T-helper 1 cell treated with Interleukin-12 subunit alpha and Interleukin-12 subunit beta and Interleukin-4 antibody, amounts not matched to agents 30 μg/mL and 1 μg/mL, for 36 hours (primary cell): ENCODE data around the gene KDM4B.

Experiments used
- H3K27ac Mint-ChIP-seq: one replicate; pipeline ENCODE4 v1.8.0; 2021; ENCODE audit warnings: mild to moderate bottlenecking, mixed read lengths
- H3K27me3 Mint-ChIP-seq: one replicate; pipeline ENCODE4 v1.8.0; 2021; ENCODE audit warnings: low read depth, mixed read lengths
- H3K36me3 Mint-ChIP-seq: one replicate; pipeline ENCODE4 v1.8.0; 2021; ENCODE audit warnings: low read depth, mixed read lengths
- H3K4me1 Mint-ChIP-seq: one replicate; pipeline ENCODE4 v1.8.0; 2021; ENCODE audit warnings: low read depth, mixed read lengths
- H3K4me3 Mint-ChIP-seq: one replicate; pipeline ENCODE4 v1.8.0; 2021; ENCODE audit warnings: mild to moderate bottlenecking, moderate library complexity, mixed read lengths
- H3K9me3 Mint-ChIP-seq: one replicate; pipeline ENCODE4 v1.8.0; 2021; ENCODE audit warnings: mixed read lengths

KDM4B gene

GRCh38 chr19:5124111-5124855, 155.4 kb downstream of the KDM4B start:
- Mint-ChIP-seq H3K27me3 (no peaks in the 10 kb centered on the region), H3K9me3 (no peaks in the 10 kb centered on the region), H3K36me3 (peaks cover 5% of the 10 kb centered on the region), H3K4me1 (no peaks in the 10 kb centered on the region), H3K27ac (no peak overlapping the region), H3K4me3 (no peak overlapping the region)

DNA sequence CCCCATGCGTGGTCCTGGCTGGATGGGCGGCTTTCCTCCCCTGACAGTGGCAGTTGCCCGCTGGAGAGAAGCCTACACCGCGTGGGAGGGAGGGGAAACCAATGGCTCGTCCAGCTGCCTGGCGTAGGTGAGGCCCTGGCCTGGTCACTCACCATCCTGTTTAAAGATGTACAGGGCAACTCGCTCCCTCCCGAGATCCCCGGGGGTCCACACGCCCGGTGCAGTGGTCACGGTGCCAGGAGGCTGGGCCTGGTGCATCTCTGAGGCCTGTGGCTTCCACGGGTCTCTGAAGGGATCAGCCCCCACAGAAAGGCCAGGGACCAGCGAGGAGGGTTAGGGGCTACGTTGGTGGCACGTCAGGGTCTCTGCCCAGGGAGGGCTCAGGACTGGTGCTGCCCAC, 156.5 kb downstream of the KDM4B start:
- H3K4me3 Mint-ChIP-seq, result no peak overlapping the region
- no peaks in the 10 kb centered on the region for H3K27me3 Mint-ChIP-seq
- H3K4me1 Mint-ChIP-seq, result peaks cover 5% of the 10 kb centered on the region
- H3K36me3 Mint-ChIP-seq, result peaks cover 5% of the 10 kb centered on the region
- no peaks in the 10 kb centered on the region for H3K9me3 Mint-ChIP-seq
- no peak overlapping the region for H3K27ac Mint-ChIP-seq

GRCh38 chr19:5125797-5126497, 157.0 kb downstream of the KDM4B start:
- Mint-ChIP-seq H3K9me3 (no peaks in the 10 kb centered on the region), H3K4me1 (peaks cover 5% of the 10 kb centered on the region), H3K27me3 (no peaks in the 10 kb centered on the region), H3K36me3 (peaks cover 5% of the 10 kb centered on the region), H3K27ac (no peak overlapping the region), H3K4me3 (no peak overlapping the region)

GRCh38 chr19:5126498-5127223, 157.7 kb downstream of the KDM4B start:
- H3K36me3 Mint-ChIP-seq, result peaks cover 5% of the 10 kb centered on the region
- no peak overlapping the region for H3K27ac Mint-ChIP-seq
- peaks cover 5% of the 10 kb centered on the region for H3K4me1 Mint-ChIP-seq
- H3K27me3 Mint-ChIP-seq, result no peaks in the 10 kb centered on the region
- H3K4me3 Mint-ChIP-seq, result no peak overlapping the region
- no peaks in the 10 kb centered on the region for H3K9me3 Mint-ChIP-seq

- H3K9me3 Mint-ChIP-seq, result no peaks in the 10 kb centered on the region
- no peaks in the 10 kb centered on the region for H3K27me3 Mint-ChIP-seq
- H3K4me3 Mint-ChIP-seq, result no peak overlapping the region
- H3K27ac Mint-ChIP-seq, result no peak overlapping the region
- peaks cover 5% of the 10 kb centered on the region for H3K4me1 Mint-ChIP-seq
- no peaks in the 10 kb centered on the region for H3K36me3 Mint-ChIP-seq
Measured at GRCh38 chr19:5127717-5128116, 158.8 kb downstream of the KDM4B start.

DNA sequence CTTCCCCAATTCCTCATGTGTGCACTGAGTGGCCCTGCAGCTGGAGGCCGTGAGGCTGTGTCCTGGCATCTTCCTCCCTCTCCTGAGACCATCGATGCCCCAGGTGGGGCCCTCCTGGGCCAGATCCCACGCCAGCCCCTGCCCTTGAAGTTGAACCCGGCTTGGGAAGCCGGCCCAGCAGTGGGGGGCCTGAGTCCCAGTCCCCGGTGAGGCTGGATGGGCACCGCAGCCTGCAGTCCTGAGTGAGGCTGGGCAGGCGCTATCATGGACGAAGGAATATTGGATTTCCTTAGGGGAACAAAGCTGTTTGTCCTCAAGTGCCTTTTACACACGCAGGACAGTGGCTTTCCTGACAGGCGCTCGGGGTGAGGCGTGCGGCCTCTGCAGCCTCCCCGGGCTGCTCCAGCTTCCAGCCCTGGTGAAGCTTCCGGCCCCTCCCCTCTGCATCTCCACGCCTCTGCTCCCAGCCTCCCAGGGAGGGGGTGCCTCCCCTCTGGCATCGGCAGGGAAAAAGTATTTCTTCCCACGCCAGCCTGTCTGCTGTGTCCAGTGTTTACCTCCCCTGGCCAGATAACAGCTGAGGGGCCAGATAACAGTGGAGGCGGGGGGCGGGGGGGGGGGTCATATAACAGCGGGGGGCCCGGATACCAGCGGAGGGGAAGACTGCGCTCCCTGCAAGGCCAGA, 159.5 kb downstream of the KDM4B start:
- H3K27ac Mint-ChIP-seq, result no peak overlapping the region
- H3K4me3 Mint-ChIP-seq, result no peak overlapping the region
- H3K9me3 Mint-ChIP-seq, result no peaks in the 10 kb centered on the region
- H3K27me3 Mint-ChIP-seq, result no peaks in the 10 kb centered on the region
- H3K4me1 Mint-ChIP-seq, result peaks cover 5% of the 10 kb centered on the region
- H3K36me3 Mint-ChIP-seq, result no peaks in the 10 kb centered on the region

DNA sequence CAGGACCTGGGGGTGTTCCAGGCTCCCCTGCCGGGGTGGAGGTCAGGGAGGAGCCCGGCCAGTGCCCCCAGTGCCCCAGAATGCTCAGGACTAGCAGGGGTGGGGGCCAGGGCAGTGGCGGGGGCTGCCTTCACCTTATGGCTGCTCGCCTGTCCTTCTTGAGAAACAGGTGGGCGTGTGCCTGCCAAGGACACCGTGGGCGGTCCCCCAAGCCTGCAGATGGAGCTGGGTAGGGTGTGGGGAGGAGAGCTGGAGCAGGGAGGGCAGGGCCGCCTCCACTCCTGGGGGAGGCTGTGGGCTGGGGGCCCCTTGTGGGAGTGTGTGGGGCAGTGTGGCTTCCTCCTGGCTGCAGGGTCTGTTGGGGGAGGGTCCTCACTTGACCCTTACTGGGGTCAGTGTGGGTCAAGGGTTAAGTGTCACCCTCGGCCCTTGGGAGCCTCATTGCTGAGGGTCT, 160.1 kb downstream of the KDM4B start:
- H3K4me1 Mint-ChIP-seq, result peaks cover 5% of the 10 kb centered on the region
- H3K9me3 Mint-ChIP-seq, result no peaks in the 10 kb centered on the region
- H3K36me3 Mint-ChIP-seq, result no peaks in the 10 kb centered on the region
- no peak overlapping the region for H3K27ac Mint-ChIP-seq
- no peak overlapping the region for H3K4me3 Mint-ChIP-seq
- no peaks in the 10 kb centered on the region for H3K27me3 Mint-ChIP-seq

- H3K27ac Mint-ChIP-seq, result peak overlapping the region; percentile 60
- H3K27me3 Mint-ChIP-seq, result no peaks in the 10 kb centered on the region
- peaks cover 5% of the 10 kb centered on the region for H3K4me1 Mint-ChIP-seq
- H3K4me3 Mint-ChIP-seq, result no peak overlapping the region
- no peaks in the 10 kb centered on the region for H3K36me3 Mint-ChIP-seq
- H3K9me3 Mint-ChIP-seq, result no peaks in the 10 kb centered on the region
Measured at GRCh38 chr19:5129691-5130090, 160.8 kb downstream of the KDM4B start.

- H3K4me3 Mint-ChIP-seq, result no peak overlapping the region
- H3K4me1 Mint-ChIP-seq, result peaks cover 5% of the 10 kb centered on the region
- no peaks in the 10 kb centered on the region for H3K9me3 Mint-ChIP-seq
- peak overlapping the region; percentile 60 for H3K27ac Mint-ChIP-seq
- H3K27me3 Mint-ChIP-seq, result no peaks in the 10 kb centered on the region
- H3K36me3 Mint-ChIP-seq, result no peaks in the 10 kb centered on the region
Measured at GRCh38 chr19:5130371-5131030, 161.6 kb downstream of the KDM4B start.

GRCh38 chr19:5131031-5131505, 162.2 kb downstream of the KDM4B start:
- Mint-ChIP-seq H3K27me3 (no peaks in the 10 kb centered on the region), H3K27ac (no peak overlapping the region), H3K4me1 (peaks cover 5% of the 10 kb centered on the region), H3K36me3 (no peaks in the 10 kb centered on the region), H3K9me3 (no peaks in the 10 kb centered on the region), H3K4me3 (no peak overlapping the region)

DNA sequence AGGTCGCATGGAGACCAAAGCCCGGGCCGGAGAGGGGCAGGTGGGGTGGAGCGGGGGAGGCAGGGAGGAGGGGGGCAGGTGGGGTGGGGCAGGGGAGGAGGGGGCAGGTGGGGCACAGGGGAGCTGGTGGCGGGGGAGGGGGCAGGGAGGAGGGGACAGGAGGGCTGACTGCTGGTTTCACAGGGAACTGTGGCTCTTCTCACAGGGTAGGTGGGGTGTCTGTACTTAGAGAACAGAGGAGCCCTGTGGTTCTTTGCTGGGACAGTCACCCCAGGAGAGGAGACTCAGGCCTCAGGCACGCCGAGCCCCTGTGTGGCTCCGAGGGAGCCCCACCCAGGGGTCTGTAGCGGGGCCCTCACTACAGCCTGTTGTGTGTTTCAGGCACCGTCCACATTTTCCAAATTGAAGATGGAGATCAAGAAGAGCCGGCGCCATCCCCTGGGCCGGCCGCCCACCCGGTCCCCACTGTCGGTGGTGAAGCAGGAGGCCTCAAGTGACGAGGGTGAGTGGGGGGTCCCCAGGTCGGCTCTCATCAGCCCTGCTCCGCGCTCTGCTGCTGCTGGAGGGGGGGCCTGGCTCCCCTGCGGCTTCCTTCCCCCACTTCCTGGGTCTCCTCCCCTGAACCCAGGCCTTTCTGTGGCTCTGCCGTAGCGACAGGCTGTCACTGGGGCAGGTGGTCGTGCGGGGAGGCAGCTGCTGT, 162.7 kb downstream of the KDM4B start:
- Mint-ChIP-seq H3K27me3 (no peaks in the 10 kb centered on the region), H3K27ac (no peak overlapping the region), H3K9me3 (no peaks in the 10 kb centered on the region), H3K4me3 (no peak overlapping the region), H3K36me3 (no peaks in the 10 kb centered on the region), H3K4me1 (peaks cover 5% of the 10 kb centered on the region)

DNA sequence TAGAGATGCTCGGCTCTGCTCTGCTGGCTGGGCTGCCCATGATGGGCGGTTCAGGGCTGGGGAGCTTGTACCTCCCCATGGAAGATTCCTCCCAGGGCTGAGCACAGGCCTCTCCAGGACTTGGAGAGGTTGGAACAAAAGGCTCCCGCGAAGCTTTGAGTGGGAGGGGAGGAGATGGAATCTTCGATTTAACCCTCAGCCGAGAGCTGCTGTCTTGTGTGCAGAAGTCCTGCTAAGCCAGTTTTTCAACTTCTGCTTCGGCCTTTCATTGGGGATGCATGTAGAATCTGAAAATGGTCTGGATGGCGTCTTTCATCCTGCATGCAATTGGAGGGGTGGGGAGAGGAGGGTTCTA, 163.3 kb downstream of the KDM4B start:
- Mint-ChIP-seq H3K4me1 (peaks cover 5% of the 10 kb centered on the region), H3K36me3 (peaks cover 3% of the 10 kb centered on the region), H3K4me3 (no peak overlapping the region), H3K27ac (no peak overlapping the region), H3K27me3 (no peaks in the 10 kb centered on the region), H3K9me3 (no peaks in the 10 kb centered on the region)

DNA sequence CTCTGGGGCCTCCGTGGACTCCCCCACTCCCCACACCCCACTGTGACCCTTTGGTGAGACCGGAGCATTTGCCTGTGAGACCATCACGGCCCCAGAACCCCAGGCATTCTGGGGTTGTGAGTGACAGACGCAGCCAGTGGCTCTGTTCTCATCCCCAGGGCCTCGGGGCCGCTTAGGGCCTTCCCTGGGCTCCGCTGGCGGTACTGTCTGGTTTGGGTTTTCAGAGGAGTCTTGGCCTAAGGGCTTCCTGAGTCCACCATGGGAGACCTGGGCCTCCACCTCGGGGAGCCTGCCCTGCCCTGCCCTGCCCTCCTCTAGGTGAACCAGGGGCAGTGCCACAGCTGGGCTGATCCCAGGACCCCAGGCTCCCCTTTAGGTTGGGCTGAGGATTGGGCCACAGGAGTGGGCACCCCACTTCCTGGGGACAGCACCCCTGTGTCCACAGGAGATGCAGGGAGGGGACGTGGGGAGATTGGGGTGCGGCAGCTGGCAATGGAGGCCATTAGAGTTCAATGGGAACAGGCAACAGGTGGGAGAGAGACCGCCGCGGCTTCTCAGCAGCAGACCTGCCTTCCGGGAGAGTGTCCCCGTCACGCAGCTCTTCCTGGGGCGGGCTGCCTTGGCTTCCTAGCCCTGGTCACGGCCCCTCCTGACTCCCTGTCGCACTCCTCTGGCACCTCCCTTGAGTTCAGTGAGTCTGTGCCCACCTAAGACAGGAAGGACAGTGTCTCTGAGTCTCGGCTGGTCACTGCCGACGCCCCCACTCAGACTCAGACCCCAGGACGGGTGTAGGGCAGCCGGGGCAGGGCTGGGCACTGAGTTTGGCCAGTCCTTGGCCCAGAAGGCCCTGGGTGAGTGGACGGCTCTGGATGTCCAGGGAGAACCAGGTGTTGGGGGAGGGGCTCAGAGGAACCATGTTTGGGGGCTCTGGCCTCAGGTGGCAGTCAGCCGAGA, 164.1 kb downstream of the KDM4B start:
- Mint-ChIP-seq H3K9me3 (no peaks in the 10 kb centered on the region), H3K27ac (no peak overlapping the region), H3K27me3 (no peaks in the 10 kb centered on the region), H3K4me3 (no peak overlapping the region), H3K36me3 (peaks cover 4% of the 10 kb centered on the region), H3K4me1 (peaks cover 5% of the 10 kb centered on the region)
